Measurements from ENCODE around the gene CPSF3. TPM values are rescaled to one million over a fixed set of nuclear protein-coding genes. Genes with fewer than 3 reads are reported as not detected.

Gene CPSF3
- total RNA-seq, 4 donors from 2014 or later, result 18.6 to 43.9 (median 25.0) TPM

DNA sequence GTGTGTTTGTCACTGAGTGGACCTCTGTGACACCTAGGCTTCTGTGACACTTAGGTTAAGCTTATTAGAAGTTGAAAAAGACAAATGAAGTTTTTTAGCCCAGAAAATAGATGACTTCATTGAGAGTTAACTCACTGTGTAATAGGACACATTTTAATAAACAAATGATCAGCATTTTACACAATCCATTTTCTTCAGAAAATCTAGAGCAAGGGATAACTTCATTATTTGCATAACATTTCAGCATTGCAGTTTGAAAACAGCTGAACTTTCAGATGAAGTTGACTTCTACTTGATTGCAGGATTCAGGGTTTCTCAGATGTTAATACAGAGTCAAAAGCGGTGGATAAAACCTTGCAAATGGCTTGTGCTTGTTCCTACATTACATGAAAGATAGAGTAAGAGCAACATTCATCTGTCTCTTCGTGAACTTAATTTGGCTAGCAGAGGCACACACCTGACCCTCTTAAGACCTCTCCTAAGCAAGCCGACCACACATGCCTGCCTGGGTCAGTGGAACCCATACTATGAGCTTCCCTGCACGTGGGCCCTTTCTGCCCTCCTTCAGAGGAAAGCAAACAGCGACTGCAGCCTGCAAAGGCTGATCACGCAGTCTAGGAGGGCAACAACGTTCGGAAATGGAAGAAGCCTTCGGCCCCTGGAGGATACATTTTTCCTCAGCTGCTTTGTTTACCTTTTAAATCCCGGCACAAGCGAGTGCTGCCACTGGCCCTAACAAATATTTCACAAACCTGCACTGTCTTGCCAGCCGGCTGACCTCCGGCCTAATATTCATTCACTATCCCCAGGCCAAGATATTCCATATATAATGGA lies 16.7 kb upstream of the CPSF3 start:
- Histone ChIP-seq H3K4me1 (peaks cover 0 to 31% (median 2%) of the 10 kb centered on the region in 4 donors), H3K27me3 (no peaks in the 10 kb centered on the region), H3K27ac (peak overlapping the region in 1 of 4 donors; percentile 39), H3K4me3 (no peak overlapping the region), H3K36me3 (peaks cover 0 to 72% (median 4%) of the 10 kb centered on the region in 3 donors), H3K9me3 (no peaks in the 10 kb centered on the region)
- TF ChIP-seq EP300 (IDR thresholded peaks at IDR 0.05) (no peak), CTCF (IDR thresholded peaks at IDR 0.05) (no peak), POLR2A (IDR thresholded peaks at IDR 0.05) (no peak)
- 58 to 64% methylated on average over 13 of the region's 13 CpGs for WGBS, 2 donors
- DNase-seq (ENCODE audit: low spot score in 2 of 2), result no peak

DNA sequence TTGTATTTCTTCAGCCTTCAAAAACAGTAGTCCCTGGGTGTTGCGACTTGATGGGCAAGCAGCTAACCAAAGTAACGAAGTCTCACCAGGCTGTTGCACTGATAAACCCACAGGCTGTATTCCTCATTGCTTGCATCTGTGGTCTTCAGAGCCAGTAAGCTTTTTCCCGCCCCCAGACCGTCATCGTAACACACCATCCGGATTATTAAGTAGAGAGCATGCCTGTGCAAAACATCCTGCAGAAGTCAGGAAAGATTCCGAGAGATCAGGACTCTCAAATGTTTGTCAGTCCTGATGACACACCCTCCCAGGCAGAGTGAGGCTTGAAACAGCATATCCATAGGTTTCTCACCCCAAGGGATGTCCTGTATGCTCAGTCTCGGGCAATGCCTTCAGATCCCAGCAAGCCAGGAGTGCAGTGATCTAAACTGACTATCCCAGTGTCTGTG lies 16.1 kb upstream of the CPSF3 start:
- WGBS, 2 donors, result 76 to 81% methylated on average over 8 of the region's 8 CpGs
- Histone ChIP-seq H3K4me1 (peaks cover 0 to 31% (median 2%) of the 10 kb centered on the region in 4 donors), H3K27me3 (no peaks in the 10 kb centered on the region), H3K36me3 (peaks cover 0 to 72% (median 4%) of the 10 kb centered on the region in 3 donors), H3K27ac (no peak overlapping the region), H3K4me3 (no peak overlapping the region), H3K9me3 (no peaks in the 10 kb centered on the region)
- no peak for TF ChIP-seq EP300 (IDR thresholded peaks at IDR 0.05)
- TF ChIP-seq CTCF (IDR thresholded peaks at IDR 0.05), result no peak
- no peak for TF ChIP-seq POLR2A (IDR thresholded peaks at IDR 0.05)
- no peak for DNase-seq (ENCODE audit: low spot score in 2 of 2)

DNA sequence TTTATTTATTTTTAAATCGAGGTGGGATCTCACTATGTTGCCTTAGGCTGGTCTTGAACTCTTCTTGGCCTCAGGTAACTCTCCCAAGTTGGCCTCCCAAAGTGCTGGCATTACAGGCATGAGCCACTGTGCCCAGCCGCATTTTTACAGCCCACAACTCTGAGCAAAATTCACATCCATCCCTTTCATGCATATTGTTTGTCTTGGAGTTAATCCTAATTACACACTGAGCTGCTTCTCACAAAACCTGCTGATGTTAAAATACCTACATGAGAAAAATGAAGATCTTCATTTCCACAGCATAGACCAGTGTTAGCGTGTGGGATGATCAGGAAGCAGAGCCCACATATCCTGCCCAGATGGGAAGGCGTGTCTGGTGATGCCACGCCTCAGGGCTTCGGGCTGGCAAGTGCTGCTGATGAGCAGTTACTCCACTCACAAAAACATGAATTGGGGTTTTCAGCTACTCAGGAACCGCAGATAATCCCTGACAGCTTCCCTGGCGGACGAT lies 14.8 kb upstream of the CPSF3 start:
- Histone ChIP-seq H3K27ac (peak overlapping the region in 1 of 4 donors; percentile 9), H3K27me3 (no peaks in the 10 kb centered on the region), H3K9me3 (no peaks in the 10 kb centered on the region), H3K36me3 (peaks cover 0 to 75% (median 4%) of the 10 kb centered on the region in 3 donors), H3K4me3 (no peak overlapping the region), H3K4me1 (peaks cover 0 to 23% (median under 1%) of the 10 kb centered on the region in 4 donors)
- DNase-seq (ENCODE audit: low spot score in 2 of 2), result no peak
- 77 to 81% methylated on average over 9 of the region's 9 CpGs for WGBS, 2 donors
- no peak for TF ChIP-seq POLR2A (IDR thresholded peaks at IDR 0.05)

GRCh38 chr2:9410108-9410507 lies 13.3 kb upstream of the CPSF3 start:
- no peak overlapping the region for H3K27ac ChIP-seq
- no peak for DNase-seq (ENCODE audit: low spot score in 2 of 2)
- TF ChIP-seq POLR2A (IDR thresholded peaks at IDR 0.05), result no peak
- no peak for TF ChIP-seq CTCF (IDR thresholded peaks at IDR 0.05)
- TF ChIP-seq EP300 (IDR thresholded peaks at IDR 0.05), result no peak
- peaks cover 0 to 84% (median 4%) of the 10 kb centered on the region in 3 donors for H3K36me3 ChIP-seq
- H3K4me1 ChIP-seq, result peaks cover 0 to 15% (median 0%) of the 10 kb centered on the region in 4 donors
- H3K27me3 ChIP-seq, result no peaks in the 10 kb centered on the region
- no peaks in the 10 kb centered on the region for H3K9me3 ChIP-seq
- H3K4me3 ChIP-seq, result no peak overlapping the region
- 98 to 100% methylated on average over 3 of the region's 3 CpGs for WGBS, 2 donors

- H3K27ac ChIP-seq, result no peak overlapping the region
Observed at GRCh38 chr2:9412781-9413180, 10.7 kb upstream of the CPSF3 start.

More at GRCh38 chr2:9412781-9413180, 10.7 kb upstream of the CPSF3 start:
- H3K36me3 ChIP-seq, result peaks cover 3 to 88% (median 4%) of the 10 kb centered on the region in 3 donors
- H3K27me3 ChIP-seq, result no peaks in the 10 kb centered on the region
- DNase-seq (ENCODE audit: low spot score in 2 of 2), result no peak
- H3K4me1 ChIP-seq, result peaks cover 0 to 21% (median 3%) of the 10 kb centered on the region in 4 donors
- 74 to 83% methylated on average over 7 of the region's 7 CpGs for WGBS, 2 donors
- H3K9me3 ChIP-seq, result no peaks in the 10 kb centered on the region
- H3K4me3 ChIP-seq, result no peak overlapping the region
- no peak for TF ChIP-seq POLR2A (IDR thresholded peaks at IDR 0.05)
- no peak for TF ChIP-seq CTCF (IDR thresholded peaks at IDR 0.05)
- TF ChIP-seq EP300 (IDR thresholded peaks at IDR 0.05), result no peak
